ENCODE results near the gene UACA. TPM values are rescaled to one million over a fixed set of nuclear protein-coding genes. Genes with fewer than 3 reads are reported as not detected.
A peak's percentile ranks its signal among the peaks of the same experiment; 100 is the strongest.

Gene UACA
- total and polyA plus RNA-seq, 2 experiments from 2014 or later, result 46.7 to 58.7 TPM

DNA sequence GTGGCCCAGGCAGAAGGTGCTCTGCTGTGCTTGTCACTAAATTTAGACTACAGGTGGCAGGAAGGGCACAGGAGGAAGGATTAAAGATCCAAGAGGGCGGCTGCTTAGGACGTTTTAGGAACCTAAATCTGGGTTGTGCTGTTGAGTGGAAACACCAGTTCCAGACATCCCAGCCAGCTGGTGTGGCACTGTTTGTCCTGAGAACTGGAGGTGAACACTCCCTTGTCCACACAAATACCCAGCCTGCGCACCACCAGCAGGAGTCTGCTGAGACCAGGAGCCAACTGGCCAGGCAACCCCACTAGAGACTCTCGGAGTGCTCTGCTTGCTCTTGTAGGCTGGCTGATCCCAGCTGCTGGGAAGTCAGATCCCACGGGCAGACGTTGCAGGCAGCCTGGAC lies 30.3 kb upstream of the UACA start:
- Histone ChIP-seq H3K27me3 (no peaks in the 10 kb centered on the region), H3K79me2 (no peaks in the 10 kb centered on the region), H2AFZ (no peak overlapping the region), H3K4me3 (no peak overlapping the region), H4K20me1 (ENCODE audit: insufficient read depth, poor library complexity, severe bottlenecking) (no peaks in the 10 kb centered on the region), H3K4me1 (ENCODE audit: insufficient read depth) (peaks cover 18% of the 10 kb centered on the region), H3K4me2 (no peak overlapping the region), H3K9me3 (ENCODE audit: low read depth) (no peaks in the 10 kb centered on the region), H3K9me2 (replicated peaks; ENCODE audit: insufficient read depth) (no peaks in the 10 kb centered on the region), H3K36me3 (replicated peaks; ENCODE audit: insufficient read depth, low read depth) (no peaks in the 10 kb centered on the region), H3K27ac (peak overlapping the region; percentile 88)
- WGBS (ENCODE audit: low lambda C conversion rate, missing lambda C conversion rate), result 86% methylated on average over 6 of the region's 6 CpGs
- TF ChIP-seq EZH2 (IDR thresholded peaks at IDR 0.05; ENCODE audit: borderline replicate concordance) (no peak), EZH2phosphoT487 (IDR thresholded peaks at IDR 0.05; ENCODE audit: low read depth, severe bottlenecking, unreplicated experiment) (no peak)
- TF ChIP-seq, protein P1, sequence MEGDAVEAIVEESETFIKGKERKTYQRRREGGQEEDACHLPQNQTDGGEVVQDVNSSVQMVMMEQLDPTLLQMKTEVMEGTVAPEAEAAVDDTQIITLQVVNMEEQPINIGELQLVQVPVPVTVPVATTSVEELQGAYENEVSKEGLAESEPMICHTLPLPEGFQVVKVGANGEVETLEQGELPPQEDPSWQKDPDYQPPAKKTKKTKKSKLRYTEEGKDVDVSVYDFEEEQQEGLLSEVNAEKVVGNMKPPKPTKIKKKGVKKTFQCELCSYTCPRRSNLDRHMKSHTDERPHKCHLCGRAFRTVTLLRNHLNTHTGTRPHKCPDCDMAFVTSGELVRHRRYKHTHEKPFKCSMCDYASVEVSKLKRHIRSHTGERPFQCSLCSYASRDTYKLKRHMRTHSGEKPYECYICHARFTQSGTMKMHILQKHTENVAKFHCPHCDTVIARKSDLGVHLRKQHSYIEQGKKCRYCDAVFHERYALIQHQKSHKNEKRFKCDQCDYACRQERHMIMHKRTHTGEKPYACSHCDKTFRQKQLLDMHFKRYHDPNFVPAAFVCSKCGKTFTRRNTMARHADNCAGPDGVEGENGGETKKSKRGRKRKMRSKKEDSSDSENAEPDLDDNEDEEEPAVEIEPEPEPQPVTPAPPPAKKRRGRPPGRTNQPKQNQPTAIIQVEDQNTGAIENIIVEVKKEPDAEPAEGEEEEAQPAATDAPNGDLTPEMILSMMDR (IDR thresholded peaks at IDR 0.05; ENCODE audit: poor library complexity), result no peak
- no peak for DNase-seq (ENCODE audit: low spot score)

DNA sequence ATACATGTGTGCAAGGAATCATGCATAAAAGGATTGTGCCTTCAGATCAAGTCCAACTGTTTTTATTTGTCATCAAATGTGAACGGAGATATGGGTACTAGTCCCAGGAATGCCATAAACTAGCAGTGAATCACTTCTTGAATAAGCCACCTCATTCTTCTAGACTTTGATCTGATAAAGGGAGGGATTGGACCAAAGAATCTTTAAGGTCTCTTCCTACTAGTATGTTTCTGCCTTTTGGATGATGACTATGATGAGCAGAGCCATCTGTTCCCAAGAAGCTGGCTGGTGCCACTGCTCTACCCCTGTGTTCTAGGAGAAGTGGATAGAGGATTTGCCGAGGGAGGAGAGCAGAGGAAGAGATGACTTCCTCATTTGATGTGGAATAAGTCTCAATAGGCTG lies 28.8 kb upstream of the UACA start:
- Histone ChIP-seq H3K36me3 (replicated peaks; ENCODE audit: insufficient read depth, low read depth) (no peaks in the 10 kb centered on the region), H3K4me2 (no peak overlapping the region), H3K27ac (no peak overlapping the region), H2AFZ (no peak overlapping the region), H3K4me1 (ENCODE audit: insufficient read depth) (peaks cover 23% of the 10 kb centered on the region), H3K9me3 (ENCODE audit: low read depth) (no peaks in the 10 kb centered on the region), H3K27me3 (no peaks in the 10 kb centered on the region), H3K4me3 (no peak overlapping the region), H4K20me1 (ENCODE audit: insufficient read depth, poor library complexity, severe bottlenecking) (no peaks in the 10 kb centered on the region), H3K79me2 (no peaks in the 10 kb centered on the region), H3K9me2 (replicated peaks; ENCODE audit: insufficient read depth) (no peaks in the 10 kb centered on the region)
- DNase-seq (ENCODE audit: low spot score), result no peak
- WGBS (ENCODE audit: low lambda C conversion rate, missing lambda C conversion rate), result 55% methylated on average over 2 of the region's 2 CpGs
- TF ChIP-seq EZH2phosphoT487 (IDR thresholded peaks at IDR 0.05; ENCODE audit: low read depth, severe bottlenecking, unreplicated experiment) (no peak), EZH2 (IDR thresholded peaks at IDR 0.05; ENCODE audit: borderline replicate concordance) (no peak)
- TF ChIP-seq, protein P1 (IDR thresholded peaks at IDR 0.05; ENCODE audit: poor library complexity), result no peak

DNA sequence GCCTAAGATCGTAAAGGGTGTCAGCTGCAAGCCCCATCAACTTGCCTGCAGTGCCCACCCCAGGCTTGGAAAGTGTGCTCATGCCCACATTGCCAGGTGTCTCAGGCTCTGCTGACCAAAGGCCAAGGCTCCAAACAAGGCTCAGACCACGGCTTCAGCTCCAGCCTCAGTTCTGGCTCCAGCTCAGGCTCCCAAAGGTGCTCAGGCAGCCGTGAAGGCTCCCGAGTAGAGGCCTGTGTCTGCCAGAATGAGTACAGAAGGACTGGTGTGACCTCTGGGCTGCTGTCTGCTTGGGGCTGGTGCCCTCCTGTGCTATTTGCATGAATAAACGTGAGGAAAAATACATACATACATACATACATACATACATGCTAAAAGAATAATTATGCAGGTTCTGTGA lies 27.9 kb upstream of the UACA start:
- WGBS (ENCODE audit: low lambda C conversion rate, missing lambda C conversion rate), result 88% methylated on average over 5 of the region's 5 CpGs

More for the DNA sequence above, 27.9 kb upstream of the UACA start:
- Histone ChIP-seq H3K4me2 (no peak overlapping the region), H2AFZ (no peak overlapping the region), H3K4me3 (no peak overlapping the region), H3K79me2 (no peaks in the 10 kb centered on the region), H3K36me3 (replicated peaks; ENCODE audit: insufficient read depth, low read depth) (no peaks in the 10 kb centered on the region), H3K9me2 (replicated peaks; ENCODE audit: insufficient read depth) (no peaks in the 10 kb centered on the region), H3K27ac (no peak overlapping the region), H4K20me1 (ENCODE audit: insufficient read depth, poor library complexity, severe bottlenecking) (no peaks in the 10 kb centered on the region), H3K4me1 (ENCODE audit: insufficient read depth) (peaks cover 23% of the 10 kb centered on the region), H3K9me3 (ENCODE audit: low read depth) (no peaks in the 10 kb centered on the region), H3K27me3 (no peaks in the 10 kb centered on the region)
- TF ChIP-seq EZH2 (IDR thresholded peaks at IDR 0.05; ENCODE audit: borderline replicate concordance) (no peak), EZH2phosphoT487 (IDR thresholded peaks at IDR 0.05; ENCODE audit: low read depth, severe bottlenecking, unreplicated experiment) (no peak)
- TF ChIP-seq, protein P1 (IDR thresholded peaks at IDR 0.05; ENCODE audit: poor library complexity), result no peak
- no peak for DNase-seq (ENCODE audit: low spot score)

Data from hepatocyte (in vitro differentiated cells).